Gastrocnemius medialis (tissue), 4 donors: ENCODE measurements around the gene ATP5F1A. TPM values are rescaled to one million over a fixed set of nuclear protein-coding genes. Genes with fewer than 3 reads are reported as not detected.
"Not testable (repeated sequence)": the region's sequence is repeated elsewhere in the genome, so short reads cannot be mapped to it uniquely, and the experiment has no call there.

ENCODE experiments used
- ATAC-seq, 2 donors: fragments of 150-250 bp; one replicate each; pipeline ENCODE4 v1.9.1; 2016
- DNase-seq, 2 donors: peaks; one replicate each; pipeline ENCODE4 v3.0.0-alpha.2; 2019
- H3K27ac ChIP-seq, 4 donors: fragments of 200-600 bp; sonication (generic); 1 replicate in 1 of 4; 2 replicates in 3 of 4; pipeline ENCODE4 v1.5.1; 2016 to 2018; ENCODE audit warnings: mild to moderate bottlenecking in 2 of 4, moderate library complexity in 1 of 4
- H3K27me3 ChIP-seq, 3 donors: fragments of 200-600 bp; sonication (generic) in 2 of 3; 1 replicate in 1 of 3; 2 replicates in 2 of 3; pipeline versions ENCODE4 v1.5.1 to v1.6.0; 2016 to 2019; ENCODE audit warnings: mild to moderate bottlenecking in 1 of 3, moderate library complexity in 1 of 3
- H3K36me3 ChIP-seq, 2 donors: fragments of 200-600 bp; sonication (generic) in 1 of 2; one replicate each; pipeline ENCODE4 v1.5.1; 2017 to 2018
- H3K4me1 ChIP-seq, 2 donors: fragments of 200-600 bp; sonication (generic) in 1 of 2; one replicate each; pipeline ENCODE4 v1.5.1; 2016 to 2017; ENCODE audit warnings: mild to moderate bottlenecking in 2 of 2
- H3K4me3 ChIP-seq, 4 donors: fragments of 200-600 bp; sonication (generic) in 3 of 4; 1 replicate in 1 of 4; 2 replicates in 3 of 4; pipeline ENCODE4 v1.5.1; 2016 to 2019; ENCODE audit warnings: mild to moderate bottlenecking in 2 of 4
- H3K9me3 ChIP-seq, 3 donors: fragments of 200-600 bp; sonication (generic) in 2 of 3; 1 replicate in 1 of 3; 2 replicates in 2 of 3; pipeline ENCODE4 v1.5.1; 2016 to 2019
- CTCF ChIP-seq, 5 experiments: fragments of 450-650 bp in 3 of 5; fragments of 200-600 bp in 2 of 5; sonication (generic) in 2 of 5; IDR thresholded peaks in 4 of 5; conservative IDR thresholded peaks in 1 of 5; 1 replicate in 4 of 5; 2 replicates in 1 of 5; pipeline ENCODE4 v1.5.1; 2016 to 2019; ENCODE audit warnings: antibody characterized with exemption in 5 of 5, mild to moderate bottlenecking in 3 of 5, moderate library complexity in 3 of 5
- POLR2A ChIP-seq, 2 donors: fragments of 450-650 bp; IDR thresholded peaks; one replicate each; pipeline ENCODE4 v1.6.1; 2017; ENCODE audit warnings: antibody characterized with exemption in 2 of 2, mild to moderate bottlenecking in 2 of 2, moderate library complexity in 2 of 2
- in situ Hi-C, 4 donors: fragments of 200-750 bp; cut with MboI; loops; one replicate each; pipeline versions ENCODE4 v1.15.0 to v1.8.0; 2017; ENCODE audit warnings: low sequenced_read_pairs in 4 of 4
- intact Hi-C: fragments of 100-400 bp; cut with DNase I; formaldehyde crosslinking; loops from one replicate; pipeline ENCODE4 v1.15.1; 2023; ENCODE audit warnings: low total_unique reads
- total RNA-seq, 4 donors: library from RNA; depleted of rRNA; stranded (reverse); fragments of >200 nt; gene quantifications; one replicate each; pipeline versions ENCODE4 v1.1.0 to v1.2.3, GENCODE V29; 2016

Gene ATP5F1A
- total RNA-seq, 4 donors from 2014 or later: 845 to 1,536 (median 877) TPM

GRCh38 chr18:46048641-46049040, 49.5 kb downstream of the ATP5F1A start:
- no peak for ATAC-seq
- intact Hi-C loops: no loop called here

GRCh38 chr18:46047369-46047768, 50.7 kb downstream of the ATP5F1A start:
- H3K27me3 ChIP-seq, ATAC-seq, in situ Hi-C loops, H3K27ac ChIP-seq, H3K9me3 ChIP-seq, H3K36me3 ChIP-seq, DNase-seq, H3K4me3 ChIP-seq, intact Hi-C loops: not testable (repeated sequence)
- peaks cover 12% of the 10 kb centered on the region in 2 donors for H3K4me1 ChIP-seq

More at GRCh38 chr18:46048641-46049040, 49.5 kb downstream of the ATP5F1A start:
- no peak overlapping the region for H3K4me3 ChIP-seq
- no peak overlapping the region for H3K27ac ChIP-seq
- H3K27me3 ChIP-seq: no peaks in the 10 kb centered on the region
- in situ Hi-C loops: no loop called here
- no peak for DNase-seq
- no peaks in the 10 kb centered on the region for H3K9me3 ChIP-seq
- TF ChIP-seq CTCF (IDR thresholded peaks at IDR 0.05 in 4 of 5, conservative IDR thresholded peaks at IDR 0.05 in 1 of 5) (no peak), POLR2A (IDR thresholded peaks at IDR 0.05) (no peak)
- H3K4me1 ChIP-seq: peaks cover 17 to 23% of the 10 kb centered on the region in 2 donors
- H3K36me3 ChIP-seq: no peaks in the 10 kb centered on the region

- in situ Hi-C loops: no loop called here
- Histone ChIP-seq H3K27ac (no peak overlapping the region), H3K27me3 (no peaks in the 10 kb centered on the region), H3K36me3 (no peaks in the 10 kb centered on the region), H3K9me3 (no peaks in the 10 kb centered on the region), H3K4me1 (peaks cover 5 to 7% of the 10 kb centered on the region in 2 donors), H3K4me3 (no peak overlapping the region)
- ATAC-seq: no peak
- intact Hi-C loops: no loop called here
- DNase-seq: no peak
- no peak for TF ChIP-seq CTCF (IDR thresholded peaks at IDR 0.05 in 4 of 5, conservative IDR thresholded peaks at IDR 0.05 in 1 of 5)
Measured at GRCh38 chr18:46046688-46047087, 51.4 kb downstream of the ATP5F1A start.

GRCh38 chr18:46046126-46046525, 52.0 kb downstream of the ATP5F1A start:
- Histone ChIP-seq H3K4me3 (no peak overlapping the region), H3K9me3 (no peaks in the 10 kb centered on the region), H3K27me3 (no peaks in the 10 kb centered on the region), H3K27ac (no peak overlapping the region), H3K4me1 (peaks cover under 1% of the 10 kb centered on the region in 2 donors), H3K36me3 (no peaks in the 10 kb centered on the region)
- intact Hi-C loops: no loop called here
- ATAC-seq (no peak), DNase-seq (no peak)
- in situ Hi-C loops: no loop called here
- no peak for TF ChIP-seq CTCF (IDR thresholded peaks at IDR 0.05 in 4 of 5, conservative IDR thresholded peaks at IDR 0.05 in 1 of 5)
- no peak for TF ChIP-seq POLR2A (IDR thresholded peaks at IDR 0.05)

GRCh38 chr18:46042571-46043123, 55.4 kb downstream of the ATP5F1A start:
- H3K4me1 ChIP-seq: no peaks in the 10 kb centered on the region

More at GRCh38 chr18:46042571-46043123, 55.4 kb downstream of the ATP5F1A start:
- Histone ChIP-seq H3K36me3 (no peaks in the 10 kb centered on the region), H3K4me3 (no peak overlapping the region), H3K9me3 (no peaks in the 10 kb centered on the region), H3K27me3 (no peaks in the 10 kb centered on the region), H3K27ac (no peak overlapping the region)
- DNase-seq (no peak), ATAC-seq (no peak)
- intact Hi-C loops: no loop called here
- in situ Hi-C loops: no loop called here
- TF ChIP-seq CTCF (IDR thresholded peaks at IDR 0.05 in 4 of 5, conservative IDR thresholded peaks at IDR 0.05 in 1 of 5) (no peak), POLR2A (IDR thresholded peaks at IDR 0.05) (no peak)
